Measurements from ENCODE around the gene PF4V1. TPM values are rescaled to one million over a fixed set of nuclear protein-coding genes. Genes with fewer than 3 reads are reported as not detected.

The PF4V1 gene
- total and polyA plus RNA-seq, 8 donors: not detected

DNA sequence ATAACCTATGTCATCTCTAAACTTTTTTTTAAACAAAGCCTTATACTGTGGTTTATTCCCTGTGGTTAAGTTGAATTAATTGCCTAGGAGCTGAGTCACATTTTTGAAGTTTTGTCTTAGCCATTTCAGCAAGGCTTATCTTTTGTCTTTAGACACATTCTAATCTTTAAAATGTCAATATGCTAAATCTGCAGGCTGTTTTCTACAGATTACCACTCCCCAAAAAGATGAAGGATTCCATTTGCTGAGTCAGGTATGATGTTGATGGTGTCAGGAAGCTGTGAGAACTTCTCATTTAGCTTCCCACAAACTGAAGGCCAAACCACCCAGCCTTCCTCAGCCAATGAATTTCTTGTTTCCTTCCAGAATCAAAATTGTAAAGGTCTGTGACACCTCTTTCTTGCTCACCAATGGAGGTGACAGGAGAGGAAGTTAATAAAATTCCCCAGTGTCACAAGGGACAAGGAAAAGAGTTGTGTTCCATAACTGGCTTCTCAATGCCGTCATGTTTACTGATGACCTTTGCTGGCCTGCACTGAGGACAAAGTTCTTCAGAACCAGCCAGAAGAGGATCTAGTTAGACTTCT, 20.4 kb upstream of the PF4V1 start:
- Histone ChIP-seq H3K36me3 (no peaks in the 10 kb centered on the region), H3K27ac (no peak overlapping the region), H3K4me3 (no peak overlapping the region), H3K9me3 (no peaks in the 10 kb centered on the region), H3K27me3 (peaks cover 0 to 13% (median 10%) of the 10 kb centered on the region in 3 donors), H3K4me1 (peaks cover 9 to 14% (median 11%) of the 10 kb centered on the region in 4 donors)
- intact Hi-C loops (cut with DNase I; ENCODE audit: low total_unique reads): no loop called here
- 58 to 74% (median 61%) methylated on average over 1 of the region's 1 CpG for WGBS, 5 donors
- TF ChIP-seq CTCF (IDR thresholded peaks at IDR 0.05) (no peak), EP300 (IDR thresholded peaks at IDR 0.05) (no peak), POLR2A (IDR thresholded peaks at IDR 0.05) (no peak), POLR2AphosphoS5 (IDR thresholded peaks at IDR 0.05) (no peak)
- DNase-seq: no peak

GRCh38 chr4:73836373-73837279, 16.5 kb upstream of the PF4V1 start, which contains the start of gene CXCL6:
CXCL6 (plus strand) TSS chr4:73836678; CDS start chr4:73836751, 73 bp downstream.
- DNase-seq: peak; percentile 48 to 59
- Histone ChIP-seq H3K4me3 (peak within 1 kb of the TSS; percentile 26 to 48 (median 39)), H3K27me3 (peaks cover 0 to 20% (median 10%) of the 10 kb centered on the region in 3 donors), H3K36me3 (no peaks in the 10 kb centered on the region), H3K9me3 (no peaks in the 10 kb centered on the region), H3K4me1 (peaks cover 9 to 14% (median 11%) of the 10 kb centered on the region in 4 donors), H3K27ac (peak within 1 kb of the TSS in 1 of 5 donors; percentile 56)
- WGBS, 5 donors: 6 to 8% (median 7%) methylated on average over 34 to 41 of the region's 41 CpGs
- intact Hi-C loops (cut with DNase I; ENCODE audit: low total_unique reads): no loop called here
- TF ChIP-seq CTCF (IDR thresholded peaks at IDR 0.05) (no peak), POLR2AphosphoS5 (IDR thresholded peaks at IDR 0.05) (no peak), EP300 (IDR thresholded peaks at IDR 0.05) (no peak), POLR2A (IDR thresholded peaks at IDR 0.05) (no peak)

GRCh38 chr4:73839071-73839470, 14.0 kb upstream of the PF4V1 start:
- TF ChIP-seq CTCF (IDR thresholded peaks at IDR 0.05) (no peak), EP300 (IDR thresholded peaks at IDR 0.05) (no peak), POLR2A (IDR thresholded peaks at IDR 0.05) (no peak), POLR2AphosphoS5 (IDR thresholded peaks at IDR 0.05) (no peak)

GRCh38 chr4:73839715-73840114, 13.4 kb upstream of the PF4V1 start:
- no peaks in the 10 kb centered on the region for H3K9me3 ChIP-seq
- intact Hi-C loops (cut with DNase I; ENCODE audit: low total_unique reads): no loop called here
- peaks cover 9 to 14% (median 11%) of the 10 kb centered on the region in 4 donors for H3K4me1 ChIP-seq
- peaks cover 0 to 20% (median 10%) of the 10 kb centered on the region in 3 donors for H3K27me3 ChIP-seq
- H3K4me3 ChIP-seq: no peak overlapping the region
- no peak for DNase-seq
- H3K36me3 ChIP-seq: no peaks in the 10 kb centered on the region
- H3K27ac ChIP-seq: no peak overlapping the region
- TF ChIP-seq EP300 (IDR thresholded peaks at IDR 0.05) (no peak), POLR2AphosphoS5 (IDR thresholded peaks at IDR 0.05) (no peak), CTCF (IDR thresholded peaks at IDR 0.05) (no peak), POLR2A (IDR thresholded peaks at IDR 0.05) (no peak)
- WGBS, 5 donors: 57 to 72% (median 67%) methylated on average over 3 of the region's 3 CpGs

More at GRCh38 chr4:73839071-73839470, 14.0 kb upstream of the PF4V1 start:
- intact Hi-C loops (cut with DNase I; ENCODE audit: low total_unique reads): no loop called here
- 85 to 91% (median 87%) methylated on average over 5 of the region's 5 CpGs for WGBS, 5 donors
- Histone ChIP-seq H3K27ac (no peak overlapping the region), H3K9me3 (no peaks in the 10 kb centered on the region), H3K36me3 (no peaks in the 10 kb centered on the region), H3K4me1 (peaks cover 9 to 14% (median 11%) of the 10 kb centered on the region in 4 donors), H3K27me3 (peaks cover 0 to 20% (median 10%) of the 10 kb centered on the region in 3 donors), H3K4me3 (no peak overlapping the region)
- DNase-seq: no peak
